B cell (primary cell): ENCODE measurements around the gene MVK. TPM values are rescaled to one million over a fixed set of nuclear protein-coding genes. Genes with fewer than 3 reads are reported as not detected.

ENCODE experiments used
- ATAC-seq: fragments of 200-7000 bp; cut with Tn5 transposase; one replicate; pipeline ENCODE4 v1.10.0; 2021; ENCODE audit warnings: low read depth, mild to moderate bottlenecking, moderate number of reproducible peaks, moderate library complexity
- CTCF ChIA-PET: fragments of 350-600 bp; sonication (Branson Sonifier 250); formaldehyde crosslinking; loops from one replicate; lab custom pipeline; 2021; ENCODE audit warnings: antibody characterized with exemption, inconsistent platforms; lab: Charles Lee
- POLR2A ChIA-PET: fragments of 350-600 bp; sonication (Branson Sonifier 250); formaldehyde crosslinking; loops from one replicate; lab custom pipeline; 2021; ENCODE audit warnings: antibody characterized with exemption; lab: Charles Lee
- DNase-seq: peaks from one replicate; pipeline ENCODE4 v3.0.0; 2013
- H2AFZ ChIP-seq: 2 replicates; pipeline ENCODE4 v1.6.1; 2012; ENCODE audit warnings: mild to moderate bottlenecking, low read depth, low read length; ENCODE audit not compliant: insufficient read depth, poor library complexity, severe bottlenecking
- H3K27ac ChIP-seq, 2 donors: 1 replicate in 1 of 2; 2 replicates in 1 of 2; pipeline ENCODE4 v1.5.1; 2012 to 2013; ENCODE audit warnings: low read length in 2 of 2, mild to moderate bottlenecking in 2 of 2, moderate library complexity in 1 of 2
- H3K27me3 ChIP-seq, 4 experiments: fragments of 200-600 bp in 1 of 4; sonication (generic) in 1 of 4; replicated peaks in 1 of 4; 1 replicate in 2 of 4; 2 replicates in 2 of 4; pipeline versions ENCODE4 v1.6.1 to v1.7.0; 2013 to 2016; ENCODE audit warnings: low read length in 3 of 4, mild to moderate bottlenecking in 2 of 4, mixed read lengths in 1 of 4, moderate library complexity in 1 of 4; ENCODE audit not compliant: insufficient read depth in 4 of 4, control insufficient read depth in 3 of 4; ENCODE audit errors: control extremely low read depth in 1 of 4
- H3K36me3 ChIP-seq, 2 experiments: replicated peaks in 1 of 2; 1 replicate in 1 of 2; 2 replicates in 1 of 2; pipeline versions ENCODE4 v1.6.1 to v1.7.1; 2013; ENCODE audit warnings: low read length in 1 of 2; ENCODE audit not compliant: insufficient read depth in 2 of 2, control insufficient read depth in 1 of 2; ENCODE audit errors: control extremely low read depth in 1 of 2, extremely low read depth in 1 of 2
- H3K4me1 ChIP-seq, 2 donors: fragments of 200-600 bp in 1 of 2; sonication (generic) in 1 of 2; 1 replicate in 1 of 2; 2 replicates in 1 of 2; pipeline versions ENCODE4 v1.5.1 to v1.6.1; 2013 to 2017; ENCODE audit warnings: low read length in 2 of 2; ENCODE audit not compliant: control insufficient read depth in 2 of 2, insufficient read depth in 2 of 2
- H3K4me2 ChIP-seq: replicated peaks from 2 replicates; pipeline ENCODE3; 2012; ENCODE audit warnings: mild to moderate bottlenecking, low read depth, low read length; ENCODE audit not compliant: poor library complexity, severe bottlenecking
- H3K4me3 ChIP-seq, 5 experiments: fragments of 200-600 bp in 1 of 5; sonication (generic) in 1 of 5; 1 replicate in 3 of 5; 2 replicates in 2 of 5; pipeline versions ENCODE4 v1.5.1 to v1.7.0; 2011 to 2016; ENCODE audit warnings: low read length in 4 of 5, mild to moderate bottlenecking in 4 of 5, low read depth in 2 of 5, control low read depth in 1 of 5, moderate library complexity in 1 of 5; ENCODE audit not compliant: insufficient read depth in 1 of 5; ENCODE audit errors: control extremely low read depth in 1 of 5, extremely low read depth in 1 of 5
- H3K79me2 ChIP-seq: fragments of 200-600 bp; sonication (generic); one replicate; pipeline ENCODE4 v1.6.0; 2016; ENCODE audit warnings: low read length; ENCODE audit not compliant: control insufficient read depth, insufficient read depth
- H3K9ac ChIP-seq: fragments of 200-600 bp; sonication (generic); 2 replicates; pipeline ENCODE4 v1.6.1; 2017; ENCODE audit warnings: mild to moderate bottlenecking, low read length, moderate library complexity
- H3K9me3 ChIP-seq, 3 donors: one replicate each; pipeline versions ENCODE4 v1.6.1 to v1.7.1; 2013; ENCODE audit warnings: low read length in 2 of 3; ENCODE audit not compliant: control insufficient read depth in 2 of 3, insufficient read depth in 1 of 3; ENCODE audit errors: control extremely low read depth in 1 of 3
- H4K20me1 ChIP-seq: 2 replicates; pipeline ENCODE4 v1.6.0; 2012; ENCODE audit warnings: mild to moderate bottlenecking, low read length; ENCODE audit not compliant: insufficient read depth, control insufficient read depth, poor library complexity, severe bottlenecking
- H3K27ac Mint-ChIP-seq: one replicate; pipeline ENCODE4 v1.8.0; 2021; ENCODE audit warnings: mixed read lengths
- H3K27me3 Mint-ChIP-seq: one replicate; pipeline ENCODE4 v1.8.0; 2021; ENCODE audit warnings: mixed read lengths
- H3K4me1 Mint-ChIP-seq: one replicate; pipeline ENCODE4 v1.8.0; 2021; ENCODE audit warnings: mixed read lengths
- H3K4me3 Mint-ChIP-seq: one replicate; pipeline ENCODE4 v1.8.0; 2021; ENCODE audit warnings: mixed read lengths
- H3K9me3 Mint-ChIP-seq: one replicate; pipeline ENCODE4 v1.8.0; 2022; ENCODE audit warnings: mixed read lengths; ENCODE audit not compliant: insufficient read depth
- EZH2 ChIP-seq: IDR thresholded peaks from 2 replicates; pipeline ENCODE4 v1.6.1; 2012; ENCODE audit warnings: borderline replicate concordance, low read depth, mild to moderate bottlenecking, moderate library complexity, low read length; ENCODE audit not compliant: insufficient read depth, poor library complexity, severe bottlenecking
- WGBS: methylation state at CpG from one replicate; pipeline ENCODE4 v1.1.5; 2013; ENCODE audit warnings: missing lambda C conversion rate; ENCODE audit not compliant: insufficient coverage; 5-methylcytosine and 5-hydroxymethylcytosine counted together
- intact Hi-C: fragments of 100-400 bp; cut with micrococcal nuclease; formaldehyde crosslinking; loops from one replicate; pipeline ENCODE4 v1.10.0; 2022
- polyA plus RNA-seq: library from polyadenylated mRNA; depleted of rRNA; stranded (reverse); fragments of >200 nt; gene quantifications from 2 replicates; pipeline ENCODE4 v1.2.3, GENCODE V29; 2012
- total RNA-seq, 2 donors: library from RNA; stranded (reverse); fragments of 120-200 nt in 1 of 2; gene quantifications; 1 replicate in 1 of 2; 2 replicates in 1 of 2; pipeline versions ENCODE4 v1.2.3 to v1.2.4, GENCODE V29; 2013 to 2022
- TF ChIP-seq, protein P1 (sequence below): fragments of 200-600 bp; IDR thresholded peaks from one replicate; pipeline ENCODE4 v1.8.0; 2022; ENCODE audit warnings: antibody characterized with exemption, mild to moderate bottlenecking

Gene MVK
- total and polyA plus RNA-seq, 2 donors (not counting 1 experiment from before 2014, with no cell fraction given), result 12.1 to 12.5 TPM

DNA sequence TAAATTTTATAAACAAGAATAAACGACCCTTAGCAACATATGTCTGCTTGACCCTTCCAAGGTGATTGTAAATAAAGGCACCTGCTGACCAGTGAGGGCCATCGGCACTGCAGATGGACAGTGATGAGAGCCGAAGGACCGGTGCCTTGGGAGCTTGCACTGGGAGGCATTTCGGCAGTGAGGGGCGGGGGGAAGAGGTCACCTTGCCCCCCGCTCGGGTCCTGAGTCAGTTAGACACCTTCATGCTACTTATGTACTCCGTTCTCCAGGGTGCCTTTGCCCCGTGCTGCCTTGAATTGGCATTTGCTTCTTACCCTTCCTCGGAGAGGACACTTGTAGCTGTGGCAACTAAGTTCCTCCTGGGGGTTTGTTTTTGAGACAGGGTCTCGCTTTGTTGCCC is 23.3 kb upstream of the MVK start:
- CTCF ChIA-PET, result no interaction called here
- Histone ChIP-seq H3K4me3 (no peak overlapping the region), H3K79me2 (no peaks in the 10 kb centered on the region), H3K27me3 (peaks cover 0 to 14% (median 0%) of the 10 kb centered on the region in 4 experiments), H3K4me1 (no peaks in the 10 kb centered on the region), H3K4me2 (no peak overlapping the region), H3K9ac (no peak overlapping the region), H3K27ac (no peak overlapping the region), H4K20me1 (no peaks in the 10 kb centered on the region), H2AFZ (no peak overlapping the region), H3K9me3 (no peaks in the 10 kb centered on the region), H3K36me3 (no peaks in the 10 kb centered on the region)
- ATAC-seq, result no peak
- POLR2A ChIA-PET, result no interaction called here
- Mint-ChIP-seq H3K9me3 (no peaks in the 10 kb centered on the region), H3K4me3 (no peak overlapping the region), H3K27ac (no peak overlapping the region), H3K4me1 (no peaks in the 10 kb centered on the region), H3K27me3 (peaks cover 9% of the 10 kb centered on the region)
- TF ChIP-seq, protein P1, sequence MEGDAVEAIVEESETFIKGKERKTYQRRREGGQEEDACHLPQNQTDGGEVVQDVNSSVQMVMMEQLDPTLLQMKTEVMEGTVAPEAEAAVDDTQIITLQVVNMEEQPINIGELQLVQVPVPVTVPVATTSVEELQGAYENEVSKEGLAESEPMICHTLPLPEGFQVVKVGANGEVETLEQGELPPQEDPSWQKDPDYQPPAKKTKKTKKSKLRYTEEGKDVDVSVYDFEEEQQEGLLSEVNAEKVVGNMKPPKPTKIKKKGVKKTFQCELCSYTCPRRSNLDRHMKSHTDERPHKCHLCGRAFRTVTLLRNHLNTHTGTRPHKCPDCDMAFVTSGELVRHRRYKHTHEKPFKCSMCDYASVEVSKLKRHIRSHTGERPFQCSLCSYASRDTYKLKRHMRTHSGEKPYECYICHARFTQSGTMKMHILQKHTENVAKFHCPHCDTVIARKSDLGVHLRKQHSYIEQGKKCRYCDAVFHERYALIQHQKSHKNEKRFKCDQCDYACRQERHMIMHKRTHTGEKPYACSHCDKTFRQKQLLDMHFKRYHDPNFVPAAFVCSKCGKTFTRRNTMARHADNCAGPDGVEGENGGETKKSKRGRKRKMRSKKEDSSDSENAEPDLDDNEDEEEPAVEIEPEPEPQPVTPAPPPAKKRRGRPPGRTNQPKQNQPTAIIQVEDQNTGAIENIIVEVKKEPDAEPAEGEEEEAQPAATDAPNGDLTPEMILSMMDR, result no peak
- no peak for TF ChIP-seq EZH2
- WGBS, result 88% methylated on average over 11 of the region's 12 CpGs
- intact Hi-C loops, result no loop called here
- DNase-seq, result no peak

DNA sequence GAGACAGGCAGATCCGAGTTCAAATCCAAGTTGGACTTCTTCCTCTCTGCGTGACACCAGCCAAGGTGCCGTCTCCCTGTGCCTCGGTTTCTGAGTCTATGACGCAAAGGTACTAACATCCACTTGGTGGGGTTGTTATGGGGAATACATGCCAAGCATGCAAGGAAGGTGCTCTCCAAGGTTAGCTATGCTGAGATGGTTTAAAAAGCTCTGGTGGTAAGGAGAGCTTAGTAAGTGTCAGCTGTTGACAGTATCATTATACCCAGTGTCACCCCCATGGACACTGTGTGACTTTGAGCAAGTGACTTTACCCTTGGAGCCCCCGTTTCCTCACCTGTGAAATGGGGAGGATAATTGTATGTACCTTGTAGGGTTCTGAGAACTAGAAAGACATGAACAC is 22.5 kb upstream of the MVK start:
- no peaks in the 10 kb centered on the region for H3K4me1 Mint-ChIP-seq
- Histone ChIP-seq H3K36me3 (no peaks in the 10 kb centered on the region), H4K20me1 (no peaks in the 10 kb centered on the region), H3K27ac (no peak overlapping the region), H3K27me3 (peaks cover 0 to 14% (median 0%) of the 10 kb centered on the region in 4 experiments), H3K9me3 (no peaks in the 10 kb centered on the region), H3K4me2 (no peak overlapping the region), H3K4me3 (no peak overlapping the region), H3K9ac (no peak overlapping the region), H3K4me1 (no peaks in the 10 kb centered on the region), H2AFZ (no peak overlapping the region), H3K79me2 (no peaks in the 10 kb centered on the region)
- no peaks in the 10 kb centered on the region for H3K9me3 Mint-ChIP-seq
- CTCF ChIA-PET, result interaction anchor here (0.8 kb wide), 1 partner anchor 30 kb away, joined by 3 read pairs; no protein-coding TSS in a partner anchor
- POLR2A ChIA-PET, result no interaction called here
- intact Hi-C loops, result no loop called here
- DNase-seq (no peak), ATAC-seq (no peak)
- no peak overlapping the region for H3K27ac Mint-ChIP-seq
- peaks cover 9% of the 10 kb centered on the region for H3K27me3 Mint-ChIP-seq
- H3K4me3 Mint-ChIP-seq, result no peak overlapping the region
- WGBS, result 90% methylated on average over 6 of the region's 6 CpGs
- TF ChIP-seq, protein P1, result no peak
- no peak for TF ChIP-seq EZH2
